WTC11 (cell line): Measurements from ENCODE around the gene SNRPB2. TPM values are rescaled to one million over a fixed set of nuclear protein-coding genes. Genes with fewer than 3 reads are reported as not detected.
A peak's percentile ranks its signal among the peaks of the same experiment; 100 is the strongest.

Source experiments
- ATAC-seq: fragments of 200-7000 bp; cut with Tn5 transposase; 2 replicates; pipeline ENCODE4 v1.10.0; 2021; ENCODE audit warnings: mild to moderate bottlenecking, moderate library complexity
- CTCF ChIA-PET: fragments of 300-600 bp; sonication (Branson Sonifier 250); formaldehyde crosslinking; loops from one replicate; lab custom pipeline; 2021; ENCODE audit warnings: antibody characterized with exemption; lab: Charles Lee
- POLR2A ChIA-PET: fragments of 350-600 bp; sonication (Branson Sonifier 250); formaldehyde crosslinking; loops from one replicate; lab custom pipeline; 2021; ENCODE audit warnings: antibody characterized with exemption; lab: Charles Lee
- DNase-seq: peaks from one replicate; pipeline ENCODE4 v3.0.0; 2021; ENCODE audit warnings: low spot score
- H3K27ac Mint-ChIP-seq: 2 replicates; pipeline ENCODE4 v1.8.0; 2021; ENCODE audit warnings: mixed read lengths
- H3K27me3 Mint-ChIP-seq: 2 replicates; pipeline ENCODE4 v1.8.0; 2021; ENCODE audit warnings: low read depth, mild to moderate bottlenecking, moderate library complexity, mixed read lengths
- H3K36me3 Mint-ChIP-seq: 2 replicates; pipeline ENCODE4 v1.8.0; 2021; ENCODE audit warnings: mixed read lengths
- H3K4me1 Mint-ChIP-seq: 2 replicates; pipeline ENCODE4 v1.8.0; 2022; ENCODE audit warnings: mixed read lengths
- H3K4me3 Mint-ChIP-seq: 2 replicates; pipeline ENCODE4 v1.8.0; 2021; ENCODE audit warnings: mild to moderate bottlenecking, moderate library complexity, mixed read lengths
- H3K9me3 Mint-ChIP-seq: 2 replicates; pipeline ENCODE4 v1.8.0; 2021; ENCODE audit warnings: mixed read lengths
- ELF4 ChIP-seq: sonication (generic); formaldehyde crosslinking; IDR thresholded peaks from 2 replicates; pipeline ENCODE4 v1.8.1; 2022; ENCODE audit warnings: low read depth, mild to moderate bottlenecking, moderate library complexity, missing genetic modification reagents
- FOXK1 ChIP-seq: sonication (generic); formaldehyde crosslinking; IDR thresholded peaks from 2 replicates; pipeline ENCODE4 v1.8.0; 2022; ENCODE audit warnings: mild to moderate bottlenecking, moderate library complexity, missing genetic modification reagents
- GTF2I ChIP-seq: fragments of 250-450 bp; sonication (Bioruptor Pico); conservative IDR thresholded peaks from 2 replicates; pipeline ENCODE4 v1.4.0; 2021; ENCODE audit warnings: mild to moderate bottlenecking
- JUN ChIP-seq: sonication (generic); formaldehyde crosslinking; IDR thresholded peaks from 2 replicates; pipeline ENCODE4 v1.8.0; 2023; ENCODE audit warnings: mild to moderate bottlenecking, missing genetic modification reagents
- NFE2L1 ChIP-seq: sonication (generic); formaldehyde crosslinking; IDR thresholded peaks from 2 replicates; pipeline ENCODE4 v1.8.1; 2023; ENCODE audit warnings: missing genetic modification reagents
- NR1H2 ChIP-seq: sonication (generic); formaldehyde crosslinking; IDR thresholded peaks from 2 replicates; pipeline ENCODE4 v1.9.0; 2021; ENCODE audit warnings: mild to moderate bottlenecking, moderate library complexity, missing genetic modification reagents
- NR3C1 ChIP-seq: sonication (generic); formaldehyde crosslinking; conservative IDR thresholded peaks from 2 replicates; pipeline ENCODE4 v1.8.1; 2023; ENCODE audit warnings: low read depth, mild to moderate bottlenecking, missing genetic modification reagents
- OVOL2 ChIP-seq: fragments of 250-450 bp; sonication (Bioruptor Pico); IDR thresholded peaks from 2 replicates; pipeline ENCODE4 v1.9.0; 2021; ENCODE audit warnings: mild to moderate bottlenecking, borderline replicate concordance
- SOX15 ChIP-seq: fragments of 250-450 bp; sonication (Bioruptor Pico); IDR thresholded peaks from 2 replicates; pipeline ENCODE4 v1.9.0; 2021; ENCODE audit warnings: mild to moderate bottlenecking
- ZNF423 ChIP-seq: fragments of 250-450 bp; sonication (Bioruptor Pico); IDR thresholded peaks from 2 replicates; pipeline ENCODE4 v2.1.2; 2022; ENCODE audit warnings: mild to moderate bottlenecking, moderate library complexity
- ZNF671 ChIP-seq: fragments of 250-450 bp; sonication (Bioruptor Pico); IDR thresholded peaks from 2 replicates; pipeline ENCODE4 v1.8.0; 2021; ENCODE audit warnings: mild to moderate bottlenecking
- total RNA-seq: library from RNA; stranded (reverse); gene quantifications from 3 replicates; pipeline ENCODE4 v1.2.3, GENCODE V29; 2021
- TF ChIP-seq, protein P1 (sequence below): sonication (generic); formaldehyde crosslinking; IDR thresholded peaks from 2 replicates; pipeline ENCODE4 v1.8.1; 2023; ENCODE audit warnings: mild to moderate bottlenecking, missing genetic modification reagents, borderline replicate concordance
- TF ChIP-seq, protein P2 (sequence below): sonication (generic); formaldehyde crosslinking; IDR thresholded peaks from 2 replicates; pipeline ENCODE4 v1.8.1; 2023; ENCODE audit warnings: mild to moderate bottlenecking, missing genetic modification reagents, moderate library complexity
- TF ChIP-seq, protein P3 (sequence below): sonication (generic); formaldehyde crosslinking; IDR thresholded peaks from 2 replicates; pipeline ENCODE4 v1.8.0; 2023; ENCODE audit warnings: mild to moderate bottlenecking, missing genetic modification reagents
- TF ChIP-seq, protein P4 (sequence below): fragments of 200-600 bp; IDR thresholded peaks from 2 replicates; pipeline ENCODE4 v1.8.0; 2022; ENCODE audit warnings: antibody characterized with exemption
- TF ChIP-seq, protein P5 (sequence below): sonication (generic); formaldehyde crosslinking; IDR thresholded peaks from 2 replicates; pipeline ENCODE4 v1.8.0; 2022; ENCODE audit warnings: mild to moderate bottlenecking, missing genetic modification reagents
- TF ChIP-seq, protein P6 (sequence below): sonication (generic); formaldehyde crosslinking; IDR thresholded peaks from 2 replicates; pipeline ENCODE4 v1.8.1; 2022; ENCODE audit warnings: low read depth, mild to moderate bottlenecking, moderate library complexity, missing genetic modification reagents, borderline replicate concordance
- TF ChIP-seq, protein P7 (sequence below): fragments of 250-450 bp; sonication (Bioruptor Pico); IDR thresholded peaks from 2 replicates; pipeline ENCODE4 v1.9.0; 2021; ENCODE audit warnings: mild to moderate bottlenecking

The SNRPB2 gene
- total RNA-seq, 1 experiment from 2014 or later, result 88.3 TPM

DNA sequence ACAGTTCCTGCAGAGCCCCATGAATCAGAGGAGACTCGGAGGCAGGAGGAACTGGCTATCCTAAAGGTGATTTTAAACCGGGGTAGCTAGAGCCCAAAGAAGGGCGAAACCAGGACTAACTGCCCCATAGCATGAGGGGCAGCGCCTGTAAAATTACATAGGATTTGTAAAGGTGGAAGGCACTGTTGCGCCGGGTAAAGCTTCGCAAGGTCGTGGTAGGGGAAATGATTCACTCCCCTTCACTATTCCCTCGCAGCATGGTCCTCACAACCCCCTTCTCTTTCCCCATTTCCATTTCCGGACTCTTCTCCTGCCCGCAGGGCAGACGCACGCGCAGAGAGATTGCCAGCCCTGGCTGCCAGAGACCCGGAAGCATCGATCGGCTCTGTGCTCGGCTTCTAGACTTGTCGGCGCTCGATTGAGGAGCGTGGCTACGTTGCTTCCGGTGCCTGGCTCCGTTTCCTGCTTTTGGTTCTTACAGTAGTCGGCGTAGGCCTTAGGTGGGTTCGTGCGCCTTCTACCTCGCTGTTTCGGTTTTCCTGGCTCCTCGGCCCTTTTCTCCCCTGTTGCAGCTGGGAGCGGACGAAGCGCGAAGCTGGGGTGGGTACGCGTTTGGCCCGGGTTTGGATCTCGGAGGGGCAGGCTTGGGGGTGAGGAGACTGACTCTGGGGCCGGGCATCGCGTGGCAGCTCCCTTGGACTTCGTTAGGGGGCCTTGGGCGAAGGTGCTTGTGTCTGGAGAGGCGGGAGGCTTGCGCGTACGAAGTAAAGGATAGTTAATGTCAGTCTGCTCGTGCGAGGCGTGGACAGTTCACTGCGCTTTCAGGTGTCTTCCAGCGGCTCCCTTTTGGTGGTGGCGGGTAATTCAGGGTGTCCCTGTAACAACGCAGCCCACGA lies at the start of gene SNRPB2 (continued):
- TF ChIP-seq, protein P1, sequence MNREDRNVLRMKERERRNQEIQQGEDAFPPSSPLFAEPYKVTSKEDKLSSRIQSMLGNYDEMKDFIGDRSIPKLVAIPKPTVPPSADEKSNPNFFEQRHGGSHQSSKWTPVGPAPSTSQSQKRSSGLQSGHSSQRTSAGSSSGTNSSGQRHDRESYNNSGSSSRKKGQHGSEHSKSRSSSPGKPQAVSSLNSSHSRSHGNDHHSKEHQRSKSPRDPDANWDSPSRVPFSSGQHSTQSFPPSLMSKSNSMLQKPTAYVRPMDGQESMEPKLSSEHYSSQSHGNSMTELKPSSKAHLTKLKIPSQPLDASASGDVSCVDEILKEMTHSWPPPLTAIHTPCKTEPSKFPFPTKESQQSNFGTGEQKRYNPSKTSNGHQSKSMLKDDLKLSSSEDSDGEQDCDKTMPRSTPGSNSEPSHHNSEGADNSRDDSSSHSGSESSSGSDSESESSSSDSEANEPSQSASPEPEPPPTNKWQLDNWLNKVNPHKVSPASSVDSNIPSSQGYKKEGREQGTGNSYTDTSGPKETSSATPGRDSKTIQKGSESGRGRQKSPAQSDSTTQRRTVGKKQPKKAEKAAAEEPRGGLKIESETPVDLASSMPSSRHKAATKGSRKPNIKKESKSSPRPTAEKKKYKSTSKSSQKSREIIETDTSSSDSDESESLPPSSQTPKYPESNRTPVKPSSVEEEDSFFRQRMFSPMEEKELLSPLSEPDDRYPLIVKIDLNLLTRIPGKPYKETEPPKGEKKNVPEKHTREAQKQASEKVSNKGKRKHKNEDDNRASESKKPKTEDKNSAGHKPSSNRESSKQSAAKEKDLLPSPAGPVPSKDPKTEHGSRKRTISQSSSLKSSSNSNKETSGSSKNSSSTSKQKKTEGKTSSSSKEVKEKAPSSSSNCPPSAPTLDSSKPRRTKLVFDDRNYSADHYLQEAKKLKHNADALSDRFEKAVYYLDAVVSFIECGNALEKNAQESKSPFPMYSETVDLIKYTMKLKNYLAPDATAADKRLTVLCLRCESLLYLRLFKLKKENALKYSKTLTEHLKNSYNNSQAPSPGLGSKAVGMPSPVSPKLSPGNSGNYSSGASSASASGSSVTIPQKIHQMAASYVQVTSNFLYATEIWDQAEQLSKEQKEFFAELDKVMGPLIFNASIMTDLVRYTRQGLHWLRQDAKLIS (CRISPR knock-in tag), result no peak
- TF ChIP-seq NFE2L1 (CRISPR knock-in tag) (no peak; the same call in 1 of the 2 replicates), JUN (no peak; the same call in 1 of the 2 replicates), NR1H2 (CRISPR knock-in tag) (no peak), ZNF671 (no peak), SOX15 (no peak), FOXK1 (peak; percentile 84), ELF4 (CRISPR knock-in tag) (no peak)
- TF ChIP-seq, protein P2, sequence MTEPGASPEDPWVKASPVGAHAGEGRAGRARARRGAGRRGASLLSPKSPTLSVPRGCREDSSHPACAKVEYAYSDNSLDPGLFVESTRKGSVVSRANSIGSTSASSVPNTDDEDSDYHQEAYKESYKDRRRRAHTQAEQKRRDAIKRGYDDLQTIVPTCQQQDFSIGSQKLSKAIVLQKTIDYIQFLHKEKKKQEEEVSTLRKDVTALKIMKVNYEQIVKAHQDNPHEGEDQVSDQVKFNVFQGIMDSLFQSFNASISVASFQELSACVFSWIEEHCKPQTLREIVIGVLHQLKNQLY (CRISPR knock-in tag), result no peak
- TF ChIP-seq, protein P3, sequence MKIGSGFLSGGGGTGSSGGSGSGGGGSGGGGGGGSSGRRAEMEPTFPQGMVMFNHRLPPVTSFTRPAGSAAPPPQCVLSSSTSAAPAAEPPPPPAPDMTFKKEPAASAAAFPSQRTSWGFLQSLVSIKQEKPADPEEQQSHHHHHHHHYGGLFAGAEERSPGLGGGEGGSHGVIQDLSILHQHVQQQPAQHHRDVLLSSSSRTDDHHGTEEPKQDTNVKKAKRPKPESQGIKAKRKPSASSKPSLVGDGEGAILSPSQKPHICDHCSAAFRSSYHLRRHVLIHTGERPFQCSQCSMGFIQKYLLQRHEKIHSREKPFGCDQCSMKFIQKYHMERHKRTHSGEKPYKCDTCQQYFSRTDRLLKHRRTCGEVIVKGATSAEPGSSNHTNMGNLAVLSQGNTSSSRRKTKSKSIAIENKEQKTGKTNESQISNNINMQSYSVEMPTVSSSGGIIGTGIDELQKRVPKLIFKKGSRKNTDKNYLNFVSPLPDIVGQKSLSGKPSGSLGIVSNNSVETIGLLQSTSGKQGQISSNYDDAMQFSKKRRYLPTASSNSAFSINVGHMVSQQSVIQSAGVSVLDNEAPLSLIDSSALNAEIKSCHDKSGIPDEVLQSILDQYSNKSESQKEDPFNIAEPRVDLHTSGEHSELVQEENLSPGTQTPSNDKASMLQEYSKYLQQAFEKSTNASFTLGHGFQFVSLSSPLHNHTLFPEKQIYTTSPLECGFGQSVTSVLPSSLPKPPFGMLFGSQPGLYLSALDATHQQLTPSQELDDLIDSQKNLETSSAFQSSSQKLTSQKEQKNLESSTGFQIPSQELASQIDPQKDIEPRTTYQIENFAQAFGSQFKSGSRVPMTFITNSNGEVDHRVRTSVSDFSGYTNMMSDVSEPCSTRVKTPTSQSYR, result no peak
- TF ChIP-seq, protein P4, sequence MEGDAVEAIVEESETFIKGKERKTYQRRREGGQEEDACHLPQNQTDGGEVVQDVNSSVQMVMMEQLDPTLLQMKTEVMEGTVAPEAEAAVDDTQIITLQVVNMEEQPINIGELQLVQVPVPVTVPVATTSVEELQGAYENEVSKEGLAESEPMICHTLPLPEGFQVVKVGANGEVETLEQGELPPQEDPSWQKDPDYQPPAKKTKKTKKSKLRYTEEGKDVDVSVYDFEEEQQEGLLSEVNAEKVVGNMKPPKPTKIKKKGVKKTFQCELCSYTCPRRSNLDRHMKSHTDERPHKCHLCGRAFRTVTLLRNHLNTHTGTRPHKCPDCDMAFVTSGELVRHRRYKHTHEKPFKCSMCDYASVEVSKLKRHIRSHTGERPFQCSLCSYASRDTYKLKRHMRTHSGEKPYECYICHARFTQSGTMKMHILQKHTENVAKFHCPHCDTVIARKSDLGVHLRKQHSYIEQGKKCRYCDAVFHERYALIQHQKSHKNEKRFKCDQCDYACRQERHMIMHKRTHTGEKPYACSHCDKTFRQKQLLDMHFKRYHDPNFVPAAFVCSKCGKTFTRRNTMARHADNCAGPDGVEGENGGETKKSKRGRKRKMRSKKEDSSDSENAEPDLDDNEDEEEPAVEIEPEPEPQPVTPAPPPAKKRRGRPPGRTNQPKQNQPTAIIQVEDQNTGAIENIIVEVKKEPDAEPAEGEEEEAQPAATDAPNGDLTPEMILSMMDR, result no peak
- TF ChIP-seq, protein P5, sequence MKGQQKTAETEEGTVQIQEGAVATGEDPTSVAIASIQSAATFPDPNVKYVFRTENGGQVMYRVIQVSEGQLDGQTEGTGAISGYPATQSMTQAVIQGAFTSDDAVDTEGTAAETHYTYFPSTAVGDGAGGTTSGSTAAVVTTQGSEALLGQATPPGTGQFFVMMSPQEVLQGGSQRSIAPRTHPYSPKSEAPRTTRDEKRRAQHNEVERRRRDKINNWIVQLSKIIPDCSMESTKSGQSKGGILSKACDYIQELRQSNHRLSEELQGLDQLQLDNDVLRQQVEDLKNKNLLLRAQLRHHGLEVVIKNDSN (CRISPR knock-in tag), result no peak

DNA sequence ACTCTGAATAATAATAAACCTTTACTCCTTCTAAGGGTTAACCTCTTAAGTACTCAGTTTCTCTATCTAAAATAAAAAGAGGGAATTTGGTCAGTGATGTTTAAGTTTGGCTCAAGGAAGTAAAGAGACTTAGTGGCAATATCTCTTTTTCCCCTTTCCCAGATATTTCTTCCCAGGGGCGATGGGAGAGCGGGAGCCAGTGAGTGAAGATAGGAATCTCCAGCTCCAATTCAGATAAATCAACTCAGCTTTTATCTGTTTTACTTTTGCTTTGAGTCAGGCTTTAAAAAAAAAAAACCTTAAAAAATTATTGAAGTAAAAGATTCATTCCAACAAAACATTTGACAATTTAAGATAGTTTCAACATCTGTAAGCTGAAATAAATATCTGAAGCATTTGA lies 45.4 kb upstream of the SNRPB2 start:
- no peak for TF ChIP-seq NR3C1 (CRISPR knock-in tag)
- TF ChIP-seq, protein P6, sequence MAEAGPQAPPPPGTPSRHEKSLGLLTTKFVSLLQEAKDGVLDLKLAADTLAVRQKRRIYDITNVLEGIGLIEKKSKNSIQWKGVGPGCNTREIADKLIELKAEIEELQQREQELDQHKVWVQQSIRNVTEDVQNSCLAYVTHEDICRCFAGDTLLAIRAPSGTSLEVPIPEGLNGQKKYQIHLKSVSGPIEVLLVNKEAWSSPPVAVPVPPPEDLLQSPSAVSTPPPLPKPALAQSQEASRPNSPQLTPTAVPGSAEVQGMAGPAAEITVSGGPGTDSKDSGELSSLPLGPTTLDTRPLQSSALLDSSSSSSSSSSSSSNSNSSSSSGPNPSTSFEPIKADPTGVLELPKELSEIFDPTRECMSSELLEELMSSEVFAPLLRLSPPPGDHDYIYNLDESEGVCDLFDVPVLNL, result no peak
- no peak for TF ChIP-seq OVOL2 (CRISPR knock-in tag)
- TF ChIP-seq, protein P2 (CRISPR knock-in tag), result no peak
- no peak for TF ChIP-seq ZNF423 (CRISPR knock-in tag)
- TF ChIP-seq ELF4 (CRISPR knock-in tag), result no peak
- TF ChIP-seq, protein P7, sequence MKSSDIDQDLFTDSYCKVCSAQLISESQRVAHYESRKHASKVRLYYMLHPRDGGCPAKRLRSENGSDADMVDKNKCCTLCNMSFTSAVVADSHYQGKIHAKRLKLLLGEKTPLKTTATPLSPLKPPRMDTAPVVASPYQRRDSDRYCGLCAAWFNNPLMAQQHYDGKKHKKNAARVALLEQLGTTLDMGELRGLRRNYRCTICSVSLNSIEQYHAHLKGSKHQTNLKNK (CRISPR knock-in tag), result no peak
- no peak for TF ChIP-seq GTF2I (CRISPR knock-in tag)
- Mint-ChIP-seq H3K36me3 (no peaks in the 10 kb centered on the region), H3K27ac (no peak overlapping the region), H3K27me3 (no peaks in the 10 kb centered on the region), H3K4me1 (no peaks in the 10 kb centered on the region; the same call in 1 of the 2 replicates), H3K4me3 (no peak overlapping the region), H3K9me3 (no peaks in the 10 kb centered on the region; the same call in 1 of the 2 replicates)
- ATAC-seq (no peak), DNase-seq (no peak)
- ChIA-PET CTCF (no interaction called here), POLR2A (no interaction called here)
